ENCODE data around the gene LCN10.

LCN10 gene

DNA sequence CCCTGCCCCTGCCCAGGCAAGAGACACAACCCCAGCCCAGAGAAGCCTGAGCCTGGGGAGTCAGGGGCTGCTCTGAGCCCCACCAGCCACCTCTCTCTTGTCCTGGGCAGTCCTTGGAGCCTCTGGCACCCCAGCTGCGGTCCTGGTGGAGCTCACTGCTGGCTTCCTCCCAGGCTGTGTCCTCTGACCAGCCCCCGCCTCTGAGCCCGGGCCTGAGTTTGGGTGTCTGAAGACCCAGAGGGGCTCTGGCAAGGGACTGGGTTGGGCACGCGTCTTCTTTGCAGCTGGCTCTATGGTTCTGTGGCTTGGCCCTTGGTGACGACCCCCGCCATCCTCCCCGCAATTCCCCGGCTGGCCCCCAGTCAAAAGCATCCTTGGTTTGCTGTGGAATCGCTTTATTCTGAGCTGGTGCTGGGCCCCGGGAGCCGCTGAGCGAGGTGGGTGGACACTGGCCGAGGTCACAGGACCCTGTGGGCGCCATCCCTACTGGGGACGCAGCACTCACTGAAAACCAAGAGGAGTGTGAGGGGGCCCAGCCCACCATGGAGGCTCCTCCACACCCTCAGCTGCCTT lies 985 bp upstream of the LCN10 start:
- no peaks in the 10 kb centered on the region for H3K27me3 ChIP-seq
- H3K36me3 ChIP-seq, result no peaks in the 10 kb centered on the region
- peaks cover 7% of the 10 kb centered on the region; the same call in 1 of the 2 replicates for H3K4me1 ChIP-seq
- TF ChIP-seq, protein P1, sequence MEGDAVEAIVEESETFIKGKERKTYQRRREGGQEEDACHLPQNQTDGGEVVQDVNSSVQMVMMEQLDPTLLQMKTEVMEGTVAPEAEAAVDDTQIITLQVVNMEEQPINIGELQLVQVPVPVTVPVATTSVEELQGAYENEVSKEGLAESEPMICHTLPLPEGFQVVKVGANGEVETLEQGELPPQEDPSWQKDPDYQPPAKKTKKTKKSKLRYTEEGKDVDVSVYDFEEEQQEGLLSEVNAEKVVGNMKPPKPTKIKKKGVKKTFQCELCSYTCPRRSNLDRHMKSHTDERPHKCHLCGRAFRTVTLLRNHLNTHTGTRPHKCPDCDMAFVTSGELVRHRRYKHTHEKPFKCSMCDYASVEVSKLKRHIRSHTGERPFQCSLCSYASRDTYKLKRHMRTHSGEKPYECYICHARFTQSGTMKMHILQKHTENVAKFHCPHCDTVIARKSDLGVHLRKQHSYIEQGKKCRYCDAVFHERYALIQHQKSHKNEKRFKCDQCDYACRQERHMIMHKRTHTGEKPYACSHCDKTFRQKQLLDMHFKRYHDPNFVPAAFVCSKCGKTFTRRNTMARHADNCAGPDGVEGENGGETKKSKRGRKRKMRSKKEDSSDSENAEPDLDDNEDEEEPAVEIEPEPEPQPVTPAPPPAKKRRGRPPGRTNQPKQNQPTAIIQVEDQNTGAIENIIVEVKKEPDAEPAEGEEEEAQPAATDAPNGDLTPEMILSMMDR (IDR thresholded peaks at IDR 0.05; ENCODE audit: low read depth, low read length), result no peak
- H3K4me3 ChIP-seq (ENCODE audit: low read depth, low read length), result no peak overlapping the region
- no peaks in the 10 kb centered on the region for H3K9me3 ChIP-seq
- no peak for DNase-seq

DNA sequence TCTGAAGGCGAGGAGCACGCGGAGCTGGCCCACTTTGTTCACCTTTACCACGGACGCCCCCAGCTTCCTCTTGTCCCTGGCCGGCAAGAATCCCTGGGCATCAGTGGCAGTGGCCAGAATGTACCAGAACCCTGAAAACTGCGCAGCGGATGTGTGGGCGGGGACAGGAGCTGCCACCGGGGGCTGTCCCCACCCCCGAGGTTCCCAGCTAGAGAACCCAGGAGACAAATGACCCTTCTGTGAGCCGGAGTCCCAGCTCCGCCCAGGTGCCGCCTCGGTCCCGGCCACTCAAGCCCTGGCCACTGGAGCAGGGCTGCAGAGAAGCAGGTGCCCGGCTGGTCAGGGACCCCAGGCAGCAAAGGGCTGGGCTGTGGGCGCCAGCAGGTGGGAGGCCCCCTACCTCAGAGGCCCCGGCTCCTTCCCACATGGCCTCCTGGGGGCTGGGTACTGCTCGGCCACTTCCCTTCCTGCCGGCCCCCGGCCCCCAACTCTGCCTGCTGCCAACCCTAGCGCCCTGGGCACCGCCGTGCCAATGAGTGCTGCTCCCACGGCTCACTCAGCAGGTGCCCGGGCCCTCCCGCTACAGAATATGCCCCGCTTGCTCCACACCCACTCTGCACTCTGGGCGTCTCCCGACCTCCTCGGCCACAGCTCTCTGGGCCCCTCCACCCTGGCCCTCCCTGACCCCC lies 713 bp downstream of the LCN10 start:
- H3K9me3 ChIP-seq, result no peaks in the 10 kb centered on the region
- no peak for DNase-seq
- TF ChIP-seq, protein P1 (IDR thresholded peaks at IDR 0.05; ENCODE audit: low read depth, low read length), result no peak
- peaks cover 7% of the 10 kb centered on the region; the same call in 1 of the 2 replicates for H3K4me1 ChIP-seq
- no peak overlapping the region for H3K4me3 ChIP-seq (ENCODE audit: low read depth, low read length)
- H3K36me3 ChIP-seq, result no peaks in the 10 kb centered on the region
- H3K27me3 ChIP-seq, result no peaks in the 10 kb centered on the region

DNA sequence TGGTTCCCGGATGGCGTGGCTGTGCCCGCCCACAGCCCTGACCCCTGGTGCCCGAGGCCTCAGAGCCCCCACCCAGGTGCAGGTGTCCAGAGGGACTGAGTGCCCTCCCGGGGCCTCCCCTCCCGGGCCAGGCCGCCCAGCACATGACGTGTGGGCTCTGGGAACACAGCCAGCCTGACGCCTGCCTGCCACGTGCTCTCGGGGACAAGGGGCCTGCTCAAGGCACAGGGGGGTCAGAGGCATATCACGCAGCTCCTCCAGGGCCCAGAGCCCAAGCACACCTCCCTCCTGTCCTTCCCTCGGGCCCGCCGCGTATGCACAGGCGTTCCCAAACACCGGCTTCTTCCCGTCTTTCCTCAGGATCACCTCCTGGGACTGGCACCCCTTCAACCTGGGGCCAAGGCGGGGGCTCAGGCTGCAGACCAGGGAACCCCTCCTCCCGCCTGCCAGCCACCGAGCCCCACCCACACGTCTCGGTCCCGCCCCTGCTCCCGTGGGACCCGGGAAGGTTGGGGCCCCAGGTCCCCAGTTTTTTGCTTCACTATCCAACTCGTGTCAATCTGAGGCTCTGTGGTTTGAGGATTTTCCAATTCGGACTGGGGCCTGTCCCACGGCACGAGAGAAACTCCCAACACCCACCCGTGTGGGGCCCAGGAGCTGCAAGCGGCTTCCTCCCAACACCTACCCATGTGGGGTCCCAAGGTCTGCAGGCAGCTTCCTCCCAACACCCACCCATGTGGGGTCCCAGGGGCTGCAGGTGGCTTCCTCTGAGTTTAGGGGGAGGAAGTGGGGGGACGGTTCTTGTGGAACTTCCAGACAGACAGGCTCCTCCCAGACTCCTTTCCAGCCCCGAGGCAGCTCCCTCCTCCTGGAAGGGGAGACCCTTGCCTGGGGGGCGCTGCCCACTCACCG lies 1.5 kb downstream of the LCN10 start:
- H3K4me1 ChIP-seq, result peaks cover 7% of the 10 kb centered on the region; the same call in 1 of the 2 replicates
- H3K4me3 ChIP-seq (ENCODE audit: low read depth, low read length), result no peak overlapping the region
- no peaks in the 10 kb centered on the region for H3K9me3 ChIP-seq
- no peaks in the 10 kb centered on the region for H3K36me3 ChIP-seq
- TF ChIP-seq, protein P1 (IDR thresholded peaks at IDR 0.05; ENCODE audit: low read depth, low read length), result no peak
- DNase-seq, result no peak
- no peaks in the 10 kb centered on the region for H3K27me3 ChIP-seq

DNA sequence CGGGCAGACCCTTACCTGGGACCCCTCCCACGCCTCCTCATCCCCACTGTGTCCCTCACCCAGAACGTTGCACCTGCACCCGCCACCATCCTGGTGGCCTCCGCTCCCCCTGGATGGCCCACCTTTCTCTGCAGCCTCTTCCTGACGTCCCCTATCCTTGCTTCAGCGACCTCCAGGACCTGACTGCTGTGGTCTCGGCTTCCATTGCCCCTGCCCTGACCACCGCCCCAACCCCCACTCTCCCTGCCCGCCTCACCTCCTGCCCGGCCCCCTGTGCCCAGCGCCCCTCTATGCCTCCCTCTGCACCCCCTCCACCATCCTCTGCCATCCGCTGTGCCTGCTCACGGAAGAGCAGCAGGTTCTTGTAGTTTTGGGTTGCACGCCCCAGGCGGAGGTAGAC lies 2.2 kb downstream of the LCN10 start:
- DNase-seq, result no peak
- TF ChIP-seq, protein P1 (IDR thresholded peaks at IDR 0.05; ENCODE audit: low read depth, low read length), result no peak
- no peak overlapping the region for H3K4me3 ChIP-seq (ENCODE audit: low read depth, low read length)
- no peaks in the 10 kb centered on the region for H3K27me3 ChIP-seq
- peaks cover 7% of the 10 kb centered on the region; the same call in 1 of the 2 replicates for H3K4me1 ChIP-seq
- H3K9me3 ChIP-seq, result no peaks in the 10 kb centered on the region
- H3K36me3 ChIP-seq, result no peaks in the 10 kb centered on the region

DNA sequence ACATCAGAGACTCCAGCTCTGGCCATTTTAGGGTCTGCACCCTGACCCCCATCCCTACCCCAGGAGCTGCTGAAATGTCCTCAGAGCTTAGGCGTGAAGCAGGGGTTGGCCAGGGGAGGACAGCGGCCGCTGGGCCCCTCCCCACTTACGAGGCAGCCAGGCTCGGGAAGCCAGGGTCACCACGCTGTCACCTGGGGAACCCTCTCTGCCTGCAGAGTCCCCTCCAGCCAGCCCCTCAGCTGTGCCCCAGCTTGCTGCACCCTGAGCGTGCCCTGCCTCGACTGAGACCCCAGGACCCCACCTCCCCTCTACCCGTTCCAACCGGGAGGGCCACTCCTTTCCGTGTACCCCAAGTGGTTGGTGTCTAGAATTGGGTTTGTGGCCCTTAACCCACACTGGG lies 2.7 kb downstream of the LCN10 start:
- no peaks in the 10 kb centered on the region for H3K9me3 ChIP-seq
- TF ChIP-seq, protein P1 (IDR thresholded peaks at IDR 0.05; ENCODE audit: low read depth, low read length), result no peak
- H3K36me3 ChIP-seq, result no peaks in the 10 kb centered on the region
- no peak for DNase-seq
- no peak overlapping the region for H3K4me3 ChIP-seq (ENCODE audit: low read depth, low read length)
- no peaks in the 10 kb centered on the region for H3K27me3 ChIP-seq
- peaks cover 7% of the 10 kb centered on the region; the same call in 1 of the 2 replicates for H3K4me1 ChIP-seq

All from BE2C (cell line).